ENCODE data around the gene MBD6.
"Not testable (repeated sequence)": the region's sequence is repeated elsewhere in the genome, so short reads cannot be mapped to it uniquely, and the experiment has no call there.

MBD6 gene

DNA sequence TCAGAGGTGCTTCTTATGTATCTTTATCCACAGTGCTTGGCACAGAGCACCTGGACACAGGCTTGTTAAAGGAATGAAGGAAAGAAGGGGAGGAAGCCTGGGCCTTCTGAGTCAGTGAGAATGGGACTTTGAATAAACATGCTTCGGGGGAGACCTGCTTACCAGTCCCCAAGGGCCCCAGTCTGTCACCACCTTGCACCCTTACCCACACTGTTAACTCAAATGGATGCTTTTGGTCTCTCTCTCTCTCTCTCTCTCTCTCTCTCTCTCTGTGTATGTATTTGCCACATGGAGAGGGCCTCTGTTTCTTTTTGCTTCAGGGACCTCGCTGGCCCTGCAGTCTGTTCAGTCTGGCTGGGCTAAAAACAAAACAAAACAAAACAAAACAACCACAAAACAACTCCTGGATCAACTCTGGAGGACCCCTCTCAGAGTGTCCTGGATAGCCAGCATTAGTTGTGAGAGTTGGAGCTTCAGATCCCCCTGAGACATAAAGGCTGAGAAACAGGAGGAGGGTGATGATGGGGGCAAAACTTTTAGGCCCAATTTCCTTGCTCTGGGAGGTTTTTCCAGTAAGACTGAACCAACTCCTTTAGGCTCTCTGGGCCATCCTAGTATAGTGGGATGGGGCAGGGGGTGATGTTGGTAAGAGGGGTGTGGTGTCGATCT is 29.1 kb downstream of the MBD6 start:
- no peak for DNase-seq

DNA sequence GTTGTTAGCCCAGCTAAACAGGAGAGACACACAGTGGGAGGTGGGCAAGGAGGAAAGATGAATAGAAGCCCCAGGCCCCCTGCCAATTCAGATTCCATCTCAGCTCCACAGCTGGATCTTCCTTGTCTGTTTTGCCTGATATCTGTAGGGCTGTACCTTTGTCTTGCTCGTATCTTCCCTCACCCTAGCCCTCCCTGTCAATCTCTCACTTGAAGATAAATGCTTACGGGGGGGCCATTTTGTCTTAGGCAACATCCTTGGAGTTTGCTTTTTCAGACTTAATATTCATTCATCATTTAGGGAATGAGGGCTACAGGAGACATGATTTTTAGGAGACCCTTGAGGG is 29.7 kb downstream of the MBD6 start:
- no peak for DNase-seq

DNA sequence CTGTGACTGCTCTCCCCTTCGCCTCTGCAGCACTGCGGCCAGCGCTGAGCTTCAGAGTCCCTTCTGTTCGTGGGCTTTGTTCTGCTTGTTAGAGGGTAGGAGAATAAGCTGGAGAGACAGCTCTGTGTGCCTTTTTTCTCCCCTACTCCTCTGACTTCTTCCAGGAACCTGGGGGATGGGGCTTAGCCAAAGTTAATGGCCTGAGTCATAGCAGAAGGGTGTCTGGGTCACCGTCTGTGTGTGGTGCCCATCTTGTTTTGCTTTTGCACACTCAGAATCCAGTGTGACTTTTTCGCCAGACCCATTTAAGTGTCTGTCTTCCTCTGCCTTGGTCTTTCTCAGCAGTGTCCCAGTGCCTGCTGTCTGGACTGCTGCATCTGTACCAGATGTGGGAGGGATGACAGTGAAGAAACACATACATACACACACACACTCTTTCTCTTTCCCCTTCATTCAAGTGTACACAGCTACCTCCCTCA is 30.2 kb downstream of the MBD6 start:
- DNase-seq, result no peak

DNA sequence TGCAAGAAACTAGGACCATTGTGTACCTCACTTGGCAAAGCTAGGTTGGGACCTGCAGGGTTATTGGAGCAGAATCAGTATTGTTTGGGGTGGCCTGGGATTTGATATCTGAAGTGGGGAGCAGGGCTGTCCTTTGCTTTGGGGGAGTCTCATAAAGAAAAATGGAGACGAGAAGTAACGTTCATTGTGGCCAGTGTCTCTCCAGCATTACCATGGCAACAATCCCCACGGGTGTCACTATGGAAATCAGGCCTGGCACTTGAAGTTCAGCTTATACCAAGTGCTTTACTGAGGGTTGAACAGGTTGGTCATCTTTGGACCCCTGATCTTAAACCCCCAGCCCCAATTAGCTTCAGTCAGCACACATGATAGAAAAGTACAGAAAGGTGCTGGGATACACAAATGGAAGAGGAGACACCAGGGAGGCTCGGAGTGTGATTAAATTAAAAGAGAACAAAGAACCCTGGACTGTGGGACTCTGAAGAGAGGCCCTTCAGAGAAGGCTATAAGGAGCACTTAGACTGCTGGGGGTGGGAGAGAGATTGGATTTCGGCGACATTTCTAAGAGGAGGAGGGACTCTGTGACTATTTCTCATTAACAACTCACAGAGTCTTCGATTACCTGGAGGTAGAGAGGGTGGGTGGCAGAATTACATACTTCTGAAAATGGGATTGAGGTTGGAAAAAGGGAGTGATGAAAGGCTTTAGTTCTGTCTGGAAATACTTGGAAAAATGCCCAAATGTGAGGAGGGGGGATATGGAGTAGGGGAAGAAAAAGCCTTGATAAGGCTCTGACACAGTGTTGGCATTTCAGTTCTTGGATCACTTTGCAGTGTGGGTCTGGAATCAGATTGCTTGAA is 30.9 kb downstream of the MBD6 start:
- DNase-seq, result no peak

DNA sequence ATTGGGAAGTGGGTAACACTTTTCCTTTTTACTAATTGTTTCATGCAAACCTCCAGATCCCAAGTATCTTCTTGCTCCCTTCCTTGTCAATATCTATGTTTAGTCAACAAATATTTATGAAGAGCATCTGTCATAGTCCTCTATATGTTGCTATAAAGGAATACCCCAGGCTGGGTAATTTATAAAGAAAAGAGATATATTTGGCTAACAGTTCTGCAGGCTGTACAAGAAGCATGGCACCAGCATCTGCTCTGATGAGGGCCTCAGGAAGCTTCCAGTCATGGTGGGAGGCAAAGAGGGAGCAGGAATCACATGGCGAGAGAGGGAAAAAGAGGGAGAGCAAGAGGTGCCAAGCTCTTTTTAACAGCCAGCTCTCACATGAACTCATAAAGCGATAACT is 31.8 kb downstream of the MBD6 start:
- DNase-seq, result no peak

DNA sequence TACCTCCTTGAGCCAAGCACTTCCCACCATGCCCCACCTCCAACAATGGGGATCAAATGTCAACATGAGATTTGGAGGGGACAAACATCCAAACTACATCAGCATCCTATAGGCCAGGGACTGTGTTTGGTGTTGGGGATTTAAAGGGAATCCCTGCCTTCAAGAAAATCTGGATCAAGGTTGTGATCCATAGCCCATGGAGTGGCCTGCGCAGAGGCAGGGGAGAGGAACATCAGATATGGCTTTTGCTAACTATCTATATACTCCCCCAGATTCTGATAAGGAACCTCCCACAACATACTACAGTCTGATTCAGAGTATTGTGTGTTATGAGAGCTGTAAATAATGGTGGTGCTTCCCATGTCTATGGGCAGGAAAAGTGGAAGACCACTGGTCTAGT is 32.3 kb downstream of the MBD6 start:
- no peak for DNase-seq

DNA sequence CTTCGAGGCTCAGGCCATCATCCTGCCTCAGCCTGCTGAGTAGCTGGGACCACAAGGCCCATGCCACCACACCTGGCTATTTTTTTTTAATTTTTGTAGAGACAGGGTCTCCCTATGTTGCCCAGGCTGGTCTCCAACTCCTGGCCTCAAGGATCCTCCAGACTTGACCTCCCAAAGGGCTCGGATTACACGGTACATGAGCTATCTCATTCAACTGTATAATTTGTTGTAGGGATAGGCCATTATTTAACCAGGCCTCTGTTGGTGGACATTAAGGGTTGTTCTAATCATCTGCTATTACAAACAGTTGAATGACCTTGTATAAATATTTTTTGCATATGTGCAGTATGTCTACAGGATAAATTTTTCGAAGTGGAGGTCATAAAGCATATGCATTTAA is 36.2 kb downstream of the MBD6 start:
- DNase-seq, result no peak

DNA sequence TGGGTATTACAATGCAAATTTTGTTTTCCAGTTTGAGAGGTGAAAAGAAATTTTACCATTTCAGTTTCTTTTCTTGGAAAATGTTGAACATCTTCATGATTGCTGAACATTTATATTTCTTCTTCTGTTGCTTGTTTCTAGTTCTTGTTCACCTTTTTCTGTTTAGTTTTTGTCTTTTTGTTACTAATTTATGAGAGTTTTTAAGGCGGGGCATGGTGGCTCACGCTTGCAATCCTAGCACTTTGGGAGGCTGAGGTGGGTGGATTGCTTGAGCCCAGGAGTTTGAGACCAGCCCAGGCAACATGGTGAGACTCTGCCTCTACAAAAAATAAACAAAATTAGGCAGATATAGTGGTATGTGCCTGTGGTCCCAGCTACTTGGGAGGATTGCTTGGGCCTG is 37.9 kb downstream of the MBD6 start:
- DNase-seq, result no peak

DNA sequence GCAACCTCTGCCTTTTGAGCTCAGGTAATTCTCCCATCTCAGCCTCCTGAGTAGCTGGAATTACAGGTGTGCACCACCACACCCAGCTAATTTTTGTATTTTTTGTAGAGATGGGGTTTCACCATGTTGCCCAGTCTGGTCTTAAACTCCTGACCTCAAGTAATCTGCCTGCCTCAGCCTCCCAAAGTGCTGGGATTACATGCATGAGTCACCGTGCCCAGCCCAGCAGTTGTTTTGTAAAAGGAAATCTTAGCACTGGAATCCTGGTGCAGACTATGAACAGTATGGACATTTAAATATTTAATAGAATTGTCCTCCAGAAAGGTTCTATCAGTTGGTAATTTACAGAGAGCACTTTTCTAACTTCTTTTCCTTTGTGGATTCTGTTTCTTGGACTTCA is 38.5 kb downstream of the MBD6 start:
- not testable (repeated sequence) for DNase-seq

DNA sequence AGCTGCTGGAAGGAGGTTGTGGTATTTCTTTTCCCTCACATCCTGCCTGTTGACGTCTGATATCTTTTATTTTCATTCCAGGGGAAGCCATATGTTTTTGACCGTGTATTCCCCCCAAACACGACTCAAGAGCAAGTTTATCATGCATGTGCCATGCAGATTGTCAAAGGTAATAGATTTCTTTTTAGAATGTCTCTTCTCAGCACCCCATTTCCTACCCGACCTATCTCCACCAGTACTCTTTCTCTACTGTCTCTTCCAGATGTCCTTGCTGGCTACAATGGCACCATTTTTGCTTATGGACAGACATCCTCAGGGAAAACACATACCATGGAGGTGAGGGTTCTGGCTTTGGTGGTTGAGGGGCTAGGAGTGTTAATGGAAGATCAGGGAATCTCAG is 40.7 kb downstream of the MBD6 start:
- no peak for DNase-seq

DNA sequence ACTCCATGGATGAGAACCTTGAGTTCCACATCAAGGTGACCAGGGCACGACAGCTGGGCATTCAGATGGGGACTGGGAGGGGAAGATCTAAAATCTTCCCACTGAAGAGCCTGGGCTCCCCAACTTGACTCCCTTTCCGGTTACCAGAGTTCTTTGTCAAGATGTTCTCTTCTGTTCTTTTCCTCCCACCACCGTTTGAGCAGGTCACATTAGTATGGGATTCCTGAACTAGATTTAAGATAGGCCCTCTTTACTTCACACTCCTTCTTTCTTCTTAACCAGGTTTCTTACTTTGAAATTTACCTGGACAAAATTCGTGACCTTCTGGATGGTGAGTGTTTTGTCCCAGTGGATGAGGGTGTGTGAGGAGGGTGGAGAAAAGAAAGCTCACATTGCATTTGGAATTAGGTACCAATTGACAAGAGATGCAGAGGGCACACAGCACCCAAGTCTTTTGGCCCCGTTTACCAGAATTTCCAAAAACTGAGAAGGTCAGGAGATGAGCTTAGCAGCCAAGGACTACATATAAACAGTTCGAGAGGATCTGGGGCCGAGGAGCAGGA is 41.6 kb downstream of the MBD6 start:
- DNase-seq, result no peak

DNA sequence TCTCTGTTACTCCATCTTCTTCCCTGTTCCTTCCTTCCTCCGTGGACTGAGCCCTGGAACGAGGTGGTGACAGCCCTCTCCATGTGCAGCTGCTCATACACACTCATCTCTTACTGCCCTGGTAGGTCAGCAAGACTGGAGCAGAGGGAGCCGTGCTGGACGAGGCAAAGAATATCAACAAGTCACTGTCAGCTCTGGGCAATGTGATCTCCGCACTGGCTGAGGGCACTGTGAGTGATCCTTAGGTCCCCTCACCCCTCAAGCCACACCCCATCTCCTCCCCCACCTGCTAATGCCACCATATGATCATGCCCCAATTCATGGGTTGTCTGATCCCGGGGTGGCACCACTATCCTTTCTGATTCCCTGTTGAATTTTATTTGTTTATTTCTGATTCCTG is 46.2 kb downstream of the MBD6 start:
- DNase-seq, result no peak

DNA sequence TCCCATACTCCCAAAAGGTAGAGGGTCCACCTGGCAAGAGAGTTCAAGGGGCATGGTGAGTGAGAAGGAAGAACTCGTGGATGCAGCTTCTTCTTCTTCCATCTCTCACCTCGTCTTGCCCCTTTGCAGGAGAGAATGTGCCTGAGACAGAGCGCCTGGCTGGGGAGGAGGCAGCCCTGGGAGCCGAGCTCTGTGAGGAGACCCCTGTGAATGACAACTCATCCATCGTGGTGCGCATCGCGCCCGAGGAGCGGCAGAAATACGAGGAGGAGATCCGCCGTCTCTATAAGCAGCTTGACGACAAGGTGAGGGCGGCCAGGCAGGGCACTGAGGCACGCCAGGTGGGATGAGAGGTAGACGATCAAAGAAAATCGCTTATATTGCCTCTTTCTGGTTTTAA is 47.2 kb downstream of the MBD6 start:
- DNase-seq, result no peak

DNA sequence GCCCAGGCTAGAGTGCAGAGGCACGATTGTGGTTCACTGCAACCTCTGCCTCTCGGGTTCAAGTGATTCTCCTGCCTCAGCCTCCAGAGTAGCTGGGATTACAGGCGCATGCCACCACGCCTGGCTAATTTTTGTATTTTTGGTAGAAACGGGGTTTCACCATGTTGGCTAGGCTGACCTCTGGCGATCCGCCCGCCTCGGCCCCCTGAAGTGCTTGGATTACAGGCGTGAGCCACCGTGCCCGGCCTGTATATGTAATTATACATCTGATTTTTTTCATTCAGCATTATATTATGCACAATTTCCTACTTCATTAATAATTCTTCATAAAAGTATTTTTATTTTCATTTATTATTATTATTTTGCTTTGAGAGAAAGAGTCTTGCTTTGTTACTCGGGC is 47.8 kb downstream of the MBD6 start:
- not testable (repeated sequence) for DNase-seq

DNA sequence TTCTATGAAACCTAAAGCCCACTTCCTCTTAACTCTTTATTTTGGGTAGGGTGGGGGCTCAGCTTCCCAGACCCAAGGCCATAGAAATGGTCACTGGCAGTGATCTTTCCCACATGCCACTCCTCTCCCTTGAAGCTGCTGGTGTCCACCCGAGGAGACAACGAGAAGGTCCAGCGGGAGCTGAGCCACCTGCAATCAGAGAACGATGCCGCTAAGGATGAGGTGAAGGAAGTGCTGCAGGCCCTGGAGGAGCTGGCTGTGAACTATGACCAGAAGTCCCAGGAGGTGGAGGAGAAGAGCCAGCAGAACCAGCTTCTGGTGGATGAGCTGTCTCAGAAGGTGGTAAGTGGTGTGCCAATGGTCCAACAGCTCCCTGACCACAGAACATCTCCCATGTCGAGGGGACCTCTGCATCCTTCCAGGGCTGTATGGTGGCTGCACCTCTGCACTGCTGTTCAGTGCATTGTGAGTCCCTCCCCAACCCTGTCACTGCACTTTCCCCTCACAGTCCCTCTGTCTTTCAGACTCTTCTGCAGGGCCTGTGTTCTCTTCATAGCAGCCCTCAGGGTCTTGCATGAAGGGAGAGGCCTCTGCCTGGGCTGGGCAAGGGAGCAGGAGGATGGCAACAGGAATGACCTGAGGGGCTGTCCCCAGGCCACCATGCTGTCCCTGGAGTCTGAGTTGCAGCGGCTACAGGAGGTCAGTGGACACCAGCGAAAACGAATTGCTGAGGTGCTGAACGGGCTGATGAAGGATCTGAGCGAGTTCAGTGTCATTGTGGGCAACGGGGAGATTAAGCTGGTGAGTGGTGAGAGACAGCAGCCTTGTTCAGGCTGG is 49.5 kb downstream of the MBD6 start:
- DNase-seq, result no peak

DNA sequence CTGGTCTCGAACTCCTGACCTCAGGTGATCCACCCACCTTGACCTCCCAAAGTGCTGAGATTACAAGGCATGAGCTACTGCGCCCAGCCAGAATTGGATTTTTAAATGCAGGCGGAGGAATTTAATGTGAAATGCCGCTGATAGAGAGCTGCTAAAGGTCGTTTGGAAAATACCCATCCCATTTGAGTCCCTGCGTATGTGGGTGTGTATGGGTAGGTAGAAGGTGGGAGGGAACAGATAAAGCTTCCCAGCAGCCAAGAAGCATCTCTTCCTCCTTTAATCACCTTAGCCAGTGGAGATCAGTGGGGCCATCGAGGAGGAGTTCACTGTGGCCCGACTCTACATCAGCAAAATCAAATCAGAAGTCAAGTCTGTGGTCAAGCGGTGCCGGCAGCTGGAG is 52.2 kb downstream of the MBD6 start:
- DNase-seq, result no peak

DNA sequence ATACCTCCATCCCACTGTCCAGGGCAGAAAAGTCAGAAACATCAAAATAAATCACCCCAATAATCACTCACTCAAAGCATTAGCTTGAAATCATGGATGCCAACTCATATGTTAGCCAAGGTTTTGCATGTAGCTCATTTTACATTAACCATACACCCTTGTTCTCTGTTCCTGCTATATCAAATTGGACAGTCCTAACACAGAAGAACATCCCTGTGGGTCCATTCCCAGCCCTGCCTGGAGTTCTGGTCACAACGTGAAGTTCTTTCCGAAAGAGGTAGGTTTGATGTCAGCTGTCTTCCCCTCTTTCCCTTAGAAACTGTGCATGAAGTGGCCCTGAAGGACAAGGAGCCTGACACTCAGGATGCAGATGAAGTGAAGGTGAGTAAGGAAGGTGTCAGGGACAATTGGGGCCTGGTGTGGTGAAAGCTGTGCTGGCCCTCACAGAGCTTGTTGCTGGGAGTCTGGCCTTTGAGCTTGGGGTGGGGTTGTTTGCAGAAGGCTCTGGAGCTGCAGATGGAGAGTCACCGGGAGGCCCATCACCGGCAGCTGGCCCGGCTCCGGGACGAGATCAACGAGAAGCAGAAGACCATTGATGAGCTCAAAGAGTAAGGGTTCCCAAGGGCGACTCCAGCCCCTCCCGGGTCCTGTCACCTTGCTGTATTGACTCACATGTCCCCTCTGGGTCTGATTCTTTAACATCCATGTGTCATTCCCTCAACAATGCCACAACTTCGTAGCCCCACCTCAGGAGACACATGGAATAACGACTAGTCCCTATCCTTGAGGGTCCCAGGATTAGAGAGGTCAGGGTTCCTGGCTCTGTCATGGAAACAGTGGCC is 53.4 kb downstream of the MBD6 start:
- DNase-seq, result no peak

DNA sequence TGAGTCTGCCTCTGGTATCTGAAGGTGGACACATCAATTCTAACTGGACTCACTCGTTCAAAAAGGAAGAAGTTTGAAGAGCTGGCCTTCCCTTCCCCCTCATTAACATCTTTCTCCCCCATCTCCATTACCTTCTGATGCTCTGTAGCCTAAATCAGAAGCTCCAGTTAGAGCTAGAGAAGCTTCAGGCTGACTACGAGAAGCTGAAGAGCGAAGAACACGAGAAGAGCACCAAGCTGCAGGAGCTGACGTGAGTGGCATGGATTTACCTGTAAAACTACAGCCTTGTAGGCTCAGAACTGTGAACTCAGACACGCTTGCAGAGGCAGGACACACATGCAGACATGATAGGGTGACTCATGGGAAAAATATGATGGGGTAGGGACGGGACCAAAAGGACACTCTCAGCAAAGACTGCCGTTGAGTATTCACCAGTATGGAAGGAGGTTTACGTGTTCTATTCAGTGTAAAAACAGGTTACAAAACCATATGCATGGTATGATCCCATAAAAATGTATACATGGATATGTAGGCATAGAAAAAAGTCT is 54.1 kb downstream of the MBD6 start:
- no peak for DNase-seq

DNA sequence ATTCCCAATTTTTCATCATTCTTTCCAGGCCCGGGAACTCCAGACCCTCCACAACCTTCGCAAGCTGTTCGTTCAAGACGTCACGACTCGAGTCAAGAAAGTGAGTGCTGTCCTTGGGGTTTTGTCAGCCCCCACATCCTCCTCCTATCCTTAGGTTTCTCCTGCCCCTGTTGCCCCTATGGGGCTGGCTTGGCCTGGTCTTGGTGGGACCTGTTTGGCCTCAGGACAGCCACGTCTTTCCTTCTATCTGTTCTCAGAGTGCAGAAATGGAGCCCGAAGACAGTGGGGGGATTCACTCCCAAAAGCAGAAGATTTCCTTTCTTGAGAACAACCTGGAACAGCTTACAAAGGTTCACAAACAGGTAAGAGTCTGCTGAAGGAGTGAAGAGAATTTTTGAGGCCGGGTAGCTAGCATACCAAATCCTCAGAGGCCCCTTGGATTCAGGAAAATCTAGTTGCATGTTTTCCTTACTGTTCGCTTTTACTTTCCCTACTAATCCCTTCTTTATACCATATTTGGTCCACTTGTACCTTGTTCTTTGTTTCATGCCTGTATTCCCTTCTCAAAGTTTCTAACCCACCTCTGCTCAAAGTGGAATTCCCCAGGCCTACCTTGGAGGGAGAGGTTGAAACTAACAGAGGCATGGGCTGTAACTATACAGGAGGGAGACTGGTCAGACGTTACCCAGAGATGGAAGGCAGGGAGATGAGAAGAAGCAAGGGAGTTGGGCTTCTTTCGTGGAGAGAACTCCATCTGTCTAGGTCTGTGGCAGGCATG is 55.5 kb downstream of the MBD6 start:
- DNase-seq, result no peak

DNA sequence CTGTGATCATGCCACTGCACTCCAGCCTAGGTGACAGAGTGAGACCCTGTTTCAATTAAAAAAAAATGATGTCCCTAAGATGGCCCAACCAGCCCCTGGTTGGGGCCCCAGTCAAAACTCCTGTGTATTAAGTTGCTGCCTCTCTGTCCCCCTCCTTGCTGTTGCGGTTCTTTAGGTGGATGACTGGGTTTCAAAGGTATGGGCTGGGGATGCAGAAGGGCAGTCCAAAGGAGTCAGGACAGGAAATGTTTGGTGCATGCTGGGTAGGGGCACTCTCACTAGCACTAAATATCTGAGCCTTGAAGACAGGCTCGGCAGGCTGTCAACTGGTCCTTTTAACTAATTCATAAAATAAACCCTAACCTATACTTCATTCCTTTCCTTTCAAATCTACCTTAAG is 56.4 kb downstream of the MBD6 start:
- DNase-seq, result no peak

Data from left hindlimb (tissue), 1 donor.